SH-SY5Y (cell line): ENCODE measurements around the gene PTPRK.

ENCODE experiments used
- GATA2 ChIP-seq: IDR thresholded peaks from 2 replicates; pipeline ENCODE4 v1.6.1; 2011; ENCODE audit warnings: mild to moderate bottlenecking, low read depth, low read length
- GATA3 ChIP-seq: IDR thresholded peaks from 2 replicates; pipeline ENCODE4 v1.6.1; 2011; ENCODE audit warnings: low read depth, mild to moderate bottlenecking, low read length, moderate library complexity

- TF ChIP-seq GATA3 (no peak), GATA2 (no peak)
Observed at GRCh38 chr6:127949251-127949650, 571.1 kb downstream of the PTPRK start.
